HepG2 (cell line): Measurements from ENCODE around the gene SGSM1. TPM values are rescaled to one million over a fixed set of nuclear protein-coding genes. Genes with fewer than 3 reads are reported as not detected.

ENCODE experiments used
- ATAC-seq: fragments of 200-7000 bp; cut with Tn5 transposase; 3 replicates; pipeline ENCODE4 v1.9.1; 2020; ENCODE audit warnings: mild to moderate bottlenecking, moderate library complexity
- BruUV-seq: library from RNA; stranded (reverse); fragments of 400-500 nt; replicated peaks from 2 replicates; lab custom pipeline; 2021; lab: Mats Ljungman, UMichigan
- CTCF ChIA-PET: fragments of 300-600 bp; formaldehyde crosslinking; extraction: SDS; loops from one replicate; lab custom pipeline; 2021; ENCODE audit warnings: low total read pairs, inconsistent platforms, low intra/inter-chr PET ratio; lab: Yijun Ruan, JAX
- POLR2A ChIA-PET: fragments of 350-600 bp; sonication (Branson Sonifier 250); formaldehyde crosslinking; loops from one replicate; lab custom pipeline; 2020; ENCODE audit warnings: antibody characterized with exemption, inconsistent platforms; lab: Yijun Ruan, JAX
- DNase-seq: peaks from one replicate; pipeline ENCODE4 v3.0.0-alpha.2; 2015; ENCODE audit warnings: low spot score
- FAIRE-seq: peaks from 3 replicates; lab custom pipeline; 2011; peaks lifted over from hg19 to GRCh38; lab: Jason Lieb, UNC
- H2AFZ ChIP-seq: one replicate; pipeline ENCODE4 v1.6.1; 2011; ENCODE audit warnings: low read length, inconsistent platforms
- H3K27ac ChIP-seq: fragments of 300-600 bp; 3 replicates; pipeline ENCODE4 v1.8.0; 2011; ENCODE audit warnings: mixed run types, mild to moderate bottlenecking, mixed read lengths, low read length, inconsistent platforms; ENCODE audit not compliant: insufficient read depth; ENCODE audit errors: extremely low read length
- H3K27me3 ChIP-seq, 2 experiments: fragments of 200-600 bp in 1 of 2; 2 replicates in 1 of 2; 3 replicates in 1 of 2; pipeline versions ENCODE4 v1.6.0 to v1.8.0; 2011; ENCODE audit warnings: low read length in 2 of 2, mild to moderate bottlenecking in 2 of 2, moderate library complexity in 2 of 2, inconsistent platforms in 1 of 2; ENCODE audit not compliant: insufficient read depth in 2 of 2, control insufficient read depth in 1 of 2
- H3K36me3 ChIP-seq, 2 experiments: fragments of 200-600 bp in 1 of 2; replicated peaks in 1 of 2; 2 replicates in 1 of 2; 3 replicates in 1 of 2; pipeline versions ENCODE4 v1.5.1 to v1.8.0; 2011; ENCODE audit warnings: low read length in 2 of 2, inconsistent platforms in 1 of 2; ENCODE audit not compliant: insufficient read depth in 2 of 2, control insufficient read depth in 1 of 2
- H3K4me1 ChIP-seq: 2 replicates; pipeline ENCODE4 v1.5.1; 2012; ENCODE audit warnings: low read length, inconsistent platforms; ENCODE audit not compliant: insufficient read depth
- H3K4me2 ChIP-seq: 2 replicates; pipeline ENCODE4 v1.6.0; 2011; ENCODE audit warnings: low read depth, low read length, inconsistent platforms
- H3K4me3 ChIP-seq, 3 experiments: fragments of 200-600 bp in 1 of 3; sonication (generic), shearing (Covaris generic) in 1 of 3; replicated peaks in 1 of 3; 2 replicates each; pipeline ENCODE4 v1.5.1; 2011 to 2016; ENCODE audit warnings: low read length in 3 of 3, inconsistent platforms in 2 of 3, low read depth in 2 of 3, mild to moderate bottlenecking in 2 of 3, control low read depth in 1 of 3, mixed read lengths in 1 of 3; ENCODE audit not compliant: insufficient read depth in 1 of 3
- H3K79me2 ChIP-seq: one replicate; pipeline ENCODE4 v1.6.1; 2011; ENCODE audit warnings: low read length, inconsistent platforms; ENCODE audit not compliant: insufficient read depth
- H3K9ac ChIP-seq: 2 replicates; pipeline ENCODE4 v1.6.0; 2011; ENCODE audit warnings: mild to moderate bottlenecking, low read depth, low read length, inconsistent platforms; ENCODE audit not compliant: insufficient read depth
- H3K9me3 ChIP-seq: 2 replicates; pipeline ENCODE4 v1.5.1; 2012; ENCODE audit warnings: mild to moderate bottlenecking, low read length
- H4K20me1 ChIP-seq: 2 replicates; pipeline ENCODE4 v1.6.0; 2011; ENCODE audit warnings: inconsistent platforms, mild to moderate bottlenecking, low read length, moderate library complexity; ENCODE audit not compliant: insufficient read depth
- RBAK ChIP-seq: sonication (generic); formaldehyde crosslinking; IDR thresholded peaks from 2 replicates; pipeline ENCODE4 v1.5.1; 2020; ENCODE audit warnings: mild to moderate bottlenecking, missing genetic modification reagents
- ZNF281 ChIP-seq: sonication (generic); formaldehyde crosslinking; IDR thresholded peaks from 2 replicates; pipeline ENCODE4 v1.4.0; 2020; ENCODE audit warnings: missing genetic modification reagents, borderline replicate concordance
- ZNF598 ChIP-seq: sonication (generic); formaldehyde crosslinking; IDR thresholded peaks from 2 replicates; pipeline ENCODE4 v1.5.1; 2020; ENCODE audit warnings: mild to moderate bottlenecking, missing genetic modification reagents, borderline replicate concordance
- ZNF629 ChIP-seq: sonication (generic); formaldehyde crosslinking; conservative IDR thresholded peaks from 2 replicates; pipeline ENCODE4 v1.5.0; 2020; ENCODE audit warnings: missing genetic modification reagents
- WGBS: methylation state at CpG from one replicate; pipeline ENCODE4 v1.1.6; 2017; ENCODE audit warnings: low lambda C conversion rate; 5-methylcytosine and 5-hydroxymethylcytosine counted together
- in situ Hi-C: cut with HindIII; loops from 2 replicates; pipeline ENCODE4 v1.10.0; 2017; ENCODE audit warnings: low pct_unique_long_range_greater_than_20kb; ENCODE audit not compliant: extremely low pct_ligation_motif_present
- intact Hi-C: fragments of 100-400 bp; cut with micrococcal nuclease; formaldehyde crosslinking; loops from one replicate; pipeline ENCODE4 v1.10.0; 2022; ENCODE audit not compliant: unreplicated experiment
- polyA plus RNA-seq, 8 experiments: library from polyadenylated mRNA; depleted of rRNA in 3 of 8; stranded (reverse) in 7 of 8; unstranded in 1 of 8; fragments of >200 nt; fragmentation: Illumina TruSeq in 4 of 8; extraction: Trizol in 4 of 8; gene quantifications; 2 replicates each; pipeline versions ENCODE4 v1.2.1 to v1.2.3, GENCODE V29; 2011 to 2016; ENCODE audit warnings: low read depth in 4 of 8, missing spikeins in 1 of 8, mixed read lengths in 1 of 8; ENCODE audit not compliant: insufficient read depth in 1 of 8
- total RNA-seq, 5 experiments: library from RNA; depleted of rRNA; stranded (reverse); fragments of >200 nt; fragmentation: Illumina TruSeq; extraction: Trizol; gene quantifications; 2 replicates each; pipeline ENCODE4 v1.2.3, GENCODE V29; 2016; ENCODE audit warnings: low read depth in 1 of 5

Gene SGSM1
- total and polyA plus RNA-seq, 2 of the 13 experiments (the other 11 are each of a cell fraction or from before 2014, with no cell fraction given): 0.07 TPM; not detected in 1

- Histone ChIP-seq H2AFZ (no peak overlapping the region), H3K4me1 (peaks cover 13% of the 10 kb centered on the region), H3K9me3 (no peaks in the 10 kb centered on the region), H3K4me2 (no peak overlapping the region), H3K4me3 (no peak overlapping the region), H3K27ac (no peak overlapping the region), H3K9ac (no peak overlapping the region), H3K36me3 (peaks cover 0 to 5% of the 10 kb centered on the region in 2 experiments; a peak in 1 of 5 replicates), H3K79me2 (peaks cover 48% of the 10 kb centered on the region), H4K20me1 (no peaks in the 10 kb centered on the region), H3K27me3 (no peaks in the 10 kb centered on the region)
- WGBS: 84% methylated on average over 8 of the region's 11 CpGs
- ChIA-PET POLR2A (no interaction called here), CTCF (no interaction called here)
- ATAC-seq (no peak), DNase-seq (no peak), FAIRE-seq (peak; percentile 21)
- TF ChIP-seq ZNF281 (CRISPR knock-in tag) (no peak), RBAK (peak; percentile 94)
- in situ Hi-C loops: no loop called here
- intact Hi-C loops: no loop called here
- BruUV-seq: no TSS peak
These were observed 155.3 kb downstream of the SGSM1 start for GRCh38 chr22:24961217-24961844.

- Histone ChIP-seq H3K27me3 (no peaks in the 10 kb centered on the region), H3K9ac (no peak overlapping the region), H3K4me2 (no peak overlapping the region), H3K36me3 (peaks cover 0 to 5% of the 10 kb centered on the region in 2 experiments; a peak in 1 of 5 replicates), H2AFZ (no peak overlapping the region), H3K79me2 (peaks cover 49% of the 10 kb centered on the region), H3K27ac (no peak overlapping the region), H3K4me3 (no peak overlapping the region), H3K4me1 (peaks cover 20% of the 10 kb centered on the region), H3K9me3 (no peaks in the 10 kb centered on the region), H4K20me1 (no peaks in the 10 kb centered on the region)
- ATAC-seq: no peak
- 98% methylated on average over 8 of the region's 8 CpGs for WGBS
- ChIA-PET CTCF (no interaction called here), POLR2A (interaction anchor here (1.7 kb wide), 1 partner anchor 8 kb away, joined by 7 read pairs; no protein-coding TSS in a partner anchor)
- TF ChIP-seq ZNF629 (CRISPR knock-in tag): peak; percentile 75
- no peak for TF ChIP-seq ZNF598
- BruUV-seq: no TSS peak
- no peak for DNase-seq
- no peak for FAIRE-seq
- in situ Hi-C loops: no loop called here
- intact Hi-C loops: no loop called here
These were observed 156.1 kb downstream of the SGSM1 start for GRCh38 chr22:24962094-24962493.
